Body of pancreas (tissue), 4 donors: ENCODE data around the gene MAGI1. TPM values are rescaled to one million over a fixed set of nuclear protein-coding genes. Genes with fewer than 3 reads are reported as not detected.

Experiments used
- ATAC-seq: fragments of 150-250 bp; one replicate; pipeline ENCODE4 v1.9.1; 2016
- DNase-seq, 4 donors: peaks; one replicate each; pipeline ENCODE4 v3.0.0-alpha.2; 2019
- H3K27ac ChIP-seq, 4 donors: fragments of 200-600 bp; sonication (generic); 1 replicate in 3 of 4; 2 replicates in 1 of 4; pipeline versions ENCODE4 v1.5.1 to v1.6.1; 2016 to 2019; ENCODE audit warnings: mild to moderate bottlenecking in 1 of 4, mixed read lengths in 1 of 4, moderate library complexity in 1 of 4
- H3K27me3 ChIP-seq, 2 donors: fragments of 200-600 bp; sonication (generic); one replicate each; pipeline ENCODE4 v1.6.0; 2016; ENCODE audit warnings: mild to moderate bottlenecking in 1 of 2
- H3K36me3 ChIP-seq, 2 donors: fragments of 200-600 bp; sonication (generic); replicated peaks in 1 of 2; 2 replicates each; pipeline ENCODE4 v1.5.1; 2016; ENCODE audit warnings: low read depth in 2 of 2; ENCODE audit not compliant: insufficient read depth in 1 of 2
- H3K4me1 ChIP-seq: fragments of 200-600 bp; sonication (generic); one replicate; pipeline ENCODE4 v1.6.0; 2016
- H3K4me3 ChIP-seq, 2 donors: fragments of 200-600 bp; sonication (generic); 1 replicate in 1 of 2; 2 replicates in 1 of 2; pipeline ENCODE4 v1.5.1; 2016 to 2019
- H3K9me3 ChIP-seq, 3 donors: fragments of 200-600 bp; sonication (generic); 1 replicate in 2 of 3; 2 replicates in 1 of 3; pipeline ENCODE4 v1.5.1; 2016
- CTCF ChIP-seq, 7 experiments: fragments of 450-650 bp in 4 of 7; fragments of 200-600 bp in 3 of 7; sonication (generic) in 3 of 7; IDR thresholded peaks; one replicate each; pipeline ENCODE4 v1.5.1; 2016 to 2019; ENCODE audit warnings: antibody characterized with exemption in 7 of 7
- POLR2A ChIP-seq, 3 donors: fragments of 450-650 bp; IDR thresholded peaks; one replicate each; pipeline ENCODE4 v1.6.1; 2016; ENCODE audit warnings: antibody characterized with exemption in 3 of 3, mild to moderate bottlenecking in 2 of 3
- WGBS, 2 donors: methylation state at CpG; one replicate each; pipeline ENCODE4 v1.1.5; 2017; 5-methylcytosine and 5-hydroxymethylcytosine counted together
- intact Hi-C: fragments of 100-400 bp; cut with DNase I; formaldehyde crosslinking; loops from one replicate; pipeline ENCODE4 v1.15.1; 2023
- total RNA-seq, 2 donors: library from RNA; depleted of rRNA; stranded (reverse); fragments of >200 nt; gene quantifications; one replicate each; pipeline ENCODE4 v1.1.0, GENCODE V29; 2016

MAGI1 gene
- total RNA-seq, 2 donors from 2014 or later: 44.2 to 63.6 TPM

DNA sequence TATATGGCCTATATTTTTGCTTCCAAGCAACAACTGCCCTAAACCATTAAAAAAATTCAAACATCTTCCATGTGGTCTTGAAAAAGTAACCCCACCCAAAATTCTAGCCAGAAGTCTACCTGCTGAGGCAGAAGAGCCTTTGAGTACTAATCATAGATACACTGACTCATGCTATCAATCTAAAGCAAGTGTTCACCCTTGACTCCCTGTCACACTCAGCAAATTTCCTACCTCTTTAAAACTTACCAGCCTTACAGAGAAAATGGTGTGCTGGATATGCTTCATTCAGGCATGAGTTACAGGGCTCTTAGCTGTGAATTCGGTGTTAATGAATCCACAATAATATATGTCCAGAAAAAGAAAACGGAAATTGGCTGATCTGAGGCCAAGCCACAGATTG is 373.8 kb downstream of the MAGI1 start:
- Histone ChIP-seq H3K9me3 (no peaks in the 10 kb centered on the region), H3K4me3 (no peak overlapping the region), H3K27me3 (no peaks in the 10 kb centered on the region), H3K27ac (no peak overlapping the region), H3K36me3 (no peaks in the 10 kb centered on the region), H3K4me1 (no peaks in the 10 kb centered on the region)
- intact Hi-C loops: no loop called here
- TF ChIP-seq POLR2A (IDR thresholded peaks at IDR 0.05): no peak
- TF ChIP-seq CTCF (IDR thresholded peaks at IDR 0.05): no peak
- DNase-seq (no peak), ATAC-seq (no peak)
- WGBS, 2 donors: 92 to 94% methylated on average over 2 of the region's 2 CpGs

DNA sequence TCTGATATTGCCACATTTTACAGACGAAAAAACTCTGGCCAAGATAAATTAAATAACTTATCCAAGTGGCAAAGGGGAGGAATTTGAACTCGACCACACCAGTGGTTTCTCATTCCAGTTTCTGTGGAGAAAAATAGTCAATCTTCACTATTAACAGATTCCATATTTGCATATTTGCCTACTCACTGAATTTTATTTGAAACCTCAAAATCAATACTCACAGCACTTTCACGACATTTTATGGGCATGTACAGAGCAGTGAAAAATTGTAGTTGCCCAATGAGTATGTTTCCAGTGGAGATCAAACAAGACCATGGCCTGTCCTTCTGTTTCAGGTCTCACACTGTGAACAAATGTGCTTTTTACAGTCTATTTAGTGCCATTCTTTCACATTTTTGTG is 374.3 kb downstream of the MAGI1 start:
- Histone ChIP-seq H3K9me3 (no peaks in the 10 kb centered on the region), H3K36me3 (no peaks in the 10 kb centered on the region), H3K4me1 (no peaks in the 10 kb centered on the region), H3K27ac (no peak overlapping the region), H3K27me3 (no peaks in the 10 kb centered on the region), H3K4me3 (no peak overlapping the region)
- no peak for DNase-seq
- 76 to 85% methylated on average over 3 of the region's 3 CpGs for WGBS, 2 donors
- TF ChIP-seq CTCF (IDR thresholded peaks at IDR 0.05) (no peak), POLR2A (IDR thresholded peaks at IDR 0.05) (no peak)
- no peak for ATAC-seq
- intact Hi-C loops: no loop called here

DNA sequence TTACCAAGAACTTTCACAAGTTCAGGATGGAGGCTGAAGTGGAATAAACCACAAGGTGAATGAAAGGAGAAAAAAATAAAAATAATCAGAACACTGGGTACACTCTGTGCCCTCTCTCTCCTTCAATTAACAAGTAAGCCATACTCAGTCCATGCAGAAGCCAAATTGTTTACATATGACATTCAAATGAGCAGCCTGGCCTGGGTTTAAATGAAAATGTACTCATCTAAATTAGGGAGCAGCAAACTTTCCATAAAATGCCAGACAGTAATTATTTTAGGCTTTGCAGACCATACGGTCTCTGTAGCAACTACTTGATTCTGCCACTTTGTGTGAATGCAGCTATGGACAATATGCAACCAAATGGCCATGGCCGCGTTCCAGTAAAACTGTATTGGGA is 376.6 kb downstream of the MAGI1 start:
- Histone ChIP-seq H3K4me1 (no peaks in the 10 kb centered on the region), H3K27me3 (no peaks in the 10 kb centered on the region), H3K27ac (no peak overlapping the region), H3K36me3 (no peaks in the 10 kb centered on the region), H3K9me3 (no peaks in the 10 kb centered on the region), H3K4me3 (no peak overlapping the region)
- intact Hi-C loops: no loop called here
- DNase-seq: no peak
- WGBS, 2 donors: 79 to 91% methylated on average over 3 of the region's 3 CpGs
- no peak for TF ChIP-seq POLR2A (IDR thresholded peaks at IDR 0.05)
- no peak for TF ChIP-seq CTCF (IDR thresholded peaks at IDR 0.05)
- ATAC-seq: no peak

GRCh38 chr3:65660000-65660598 is 378.6 kb downstream of the MAGI1 start:
- no peaks in the 10 kb centered on the region for H3K9me3 ChIP-seq
- no peak overlapping the region for H3K4me3 ChIP-seq
- ATAC-seq (no peak), DNase-seq (no peak)
- TF ChIP-seq CTCF (IDR thresholded peaks at IDR 0.05): no peak
- intact Hi-C loops: no loop called here
- H3K27ac ChIP-seq: no peak overlapping the region
- no peaks in the 10 kb centered on the region for H3K27me3 ChIP-seq
- H3K36me3 ChIP-seq: no peaks in the 10 kb centered on the region
- WGBS, 2 donors: 83 to 85% methylated on average over 5 of the region's 5 CpGs
- H3K4me1 ChIP-seq: no peaks in the 10 kb centered on the region

GRCh38 chr3:65659396-65659795 is 379.3 kb downstream of the MAGI1 start:
- no peaks in the 10 kb centered on the region for H3K4me1 ChIP-seq
- no peak for TF ChIP-seq CTCF (IDR thresholded peaks at IDR 0.05)
- no peak for TF ChIP-seq POLR2A (IDR thresholded peaks at IDR 0.05)
- 87 to 95% methylated on average over 6 of the region's 6 CpGs for WGBS, 2 donors
- DNase-seq: no peak
- intact Hi-C loops: no loop called here
- no peaks in the 10 kb centered on the region for H3K27me3 ChIP-seq
- H3K4me3 ChIP-seq: no peak overlapping the region
- no peaks in the 10 kb centered on the region for H3K36me3 ChIP-seq
- H3K27ac ChIP-seq: no peak overlapping the region
- H3K9me3 ChIP-seq: no peaks in the 10 kb centered on the region
- no peak for ATAC-seq
